ENCODE data around the gene NPDC1. TPM values are rescaled to one million over a fixed set of nuclear protein-coding genes. Genes with fewer than 3 reads are reported as not detected.

NPDC1 gene, protein sequence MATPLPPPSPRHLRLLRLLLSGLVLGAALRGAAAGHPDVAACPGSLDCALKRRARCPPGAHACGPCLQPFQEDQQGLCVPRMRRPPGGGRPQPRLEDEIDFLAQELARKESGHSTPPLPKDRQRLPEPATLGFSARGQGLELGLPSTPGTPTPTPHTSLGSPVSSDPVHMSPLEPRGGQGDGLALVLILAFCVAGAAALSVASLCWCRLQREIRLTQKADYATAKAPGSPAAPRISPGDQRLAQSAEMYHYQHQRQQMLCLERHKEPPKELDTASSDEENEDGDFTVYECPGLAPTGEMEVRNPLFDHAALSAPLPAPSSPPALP
- total RNA-seq = 10 to 100 TPM; 20.1 to 29.9 TPM

DNA sequence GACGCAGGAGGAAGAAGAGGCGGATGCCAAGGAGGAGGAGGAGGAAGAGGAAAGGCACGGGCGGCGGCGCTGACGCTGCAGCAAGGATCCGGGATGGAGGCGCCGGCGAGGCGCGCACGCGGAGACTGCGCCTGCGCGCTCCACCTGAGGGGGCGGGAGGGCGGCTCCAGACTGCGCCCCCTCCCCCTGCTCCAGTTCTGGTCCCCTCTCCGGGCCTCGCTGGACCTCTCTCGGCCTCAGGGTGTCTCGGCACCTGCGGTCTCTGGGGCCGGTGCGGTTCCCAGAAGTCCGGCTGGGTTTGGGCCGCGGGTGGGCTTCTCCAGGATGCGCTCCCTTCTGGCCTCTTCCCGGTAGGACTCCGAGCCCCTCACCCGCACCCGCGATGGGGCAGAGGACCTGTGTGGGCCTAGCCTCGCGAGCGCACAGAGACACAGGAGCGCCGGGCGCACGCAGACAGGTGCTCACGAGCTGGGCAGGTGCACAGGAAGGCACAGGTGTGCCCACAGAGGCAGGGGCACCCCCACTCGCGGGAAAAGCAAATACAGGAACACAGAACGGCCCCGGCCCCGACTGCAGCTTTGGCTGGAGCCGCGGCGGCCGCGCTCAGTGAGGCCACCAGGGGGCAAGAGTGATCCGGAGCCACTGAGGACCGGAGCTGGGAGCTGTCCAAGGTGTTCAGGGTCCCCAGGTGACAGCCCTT is at the start of gene NPDC1:
NPDC1 (minus strand) TSS at position 90 of the 700 bp plus-strand sequence. CDS start 188 bp downstream, outside the sequence.
- Mint-ChIP-seq H3K9me3 (ENCODE audit: insufficient read depth) (no peaks in the 10 kb centered on the region), H3K27me3 (ENCODE audit: low read depth) (peaks cover 28% of the 10 kb centered on the region), H3K36me3 (ENCODE audit: low read depth) (no peaks in the 10 kb centered on the region), H3K4me3 (peak within 1 kb of the TSS; percentile 71), H3K27ac (no peak within 1 kb of the TSS), H3K4me1 (ENCODE audit: low read depth) (peaks cover 15% of the 10 kb centered on the region)
- ChIA-PET POLR2A (interaction anchor here (0.7 to 1.5 kb wide), 2 partner anchors 25 to 40 kb away, joined by 3 read pairs; partner anchors contain the start of gene MAN1B1), CTCF (interaction anchor here (0.7 to 4.8 kb wide), 38 partner anchors 9 to 303 kb away, joined by 3 to 78 read pairs (median 4); partner anchors contain the start of genes AJM1, CLIC3, FBXW5 and FUT7)
- peak; percentile 82 for ATAC-seq
- peak; percentile 89 for DNase-seq

DNA sequence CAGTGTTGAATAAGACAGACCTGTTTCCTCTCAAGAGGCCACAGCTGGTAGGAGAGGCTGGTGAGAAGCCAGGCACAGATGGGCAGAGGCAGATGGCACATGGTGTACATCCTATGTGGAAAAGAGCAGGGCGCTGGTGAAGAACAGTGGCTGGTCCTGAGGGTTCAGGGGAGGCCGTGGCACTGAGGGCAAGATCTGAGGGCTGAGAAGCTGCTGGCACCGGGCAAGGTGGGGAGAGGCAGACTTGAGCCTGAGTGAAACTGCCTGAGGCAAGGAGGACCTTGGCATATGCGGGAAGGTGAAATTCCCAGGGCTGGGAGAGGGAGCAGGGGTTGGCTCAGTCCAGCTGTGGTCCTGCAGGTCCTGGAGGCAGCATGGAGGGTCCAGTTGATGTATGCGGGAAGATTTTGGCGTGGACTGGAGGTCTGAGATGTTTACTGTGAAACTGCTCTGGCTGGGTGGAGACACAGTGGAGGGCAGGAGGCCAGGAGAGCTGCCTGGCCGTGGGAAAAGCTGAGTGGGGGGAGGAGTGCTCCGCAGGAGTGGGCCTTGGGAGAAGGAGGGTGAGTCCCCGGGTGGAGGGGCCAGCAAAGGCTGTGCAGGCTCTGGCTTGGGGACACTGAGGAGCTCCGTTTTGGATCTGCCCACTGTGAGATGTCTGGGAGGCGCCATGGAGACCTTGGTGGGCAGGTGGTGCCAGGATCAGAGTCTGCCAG is 43.4 kb upstream of the NPDC1 start:
- H3K27me3 Mint-ChIP-seq (ENCODE audit: low read depth) = no peaks in the 10 kb centered on the region
- ChIA-PET POLR2A (interaction anchor here (1.7 kb wide), 1 partner anchor 151 kb away, joined by 4 read pairs; the partner anchor contains the start of gene TUBB4B), CTCF (interaction anchor here (0.6 to 5.0 kb wide), 6 partner anchors 13 to 272 kb away, joined by 3 to 67 read pairs (median 3); partner anchors contain the start of genes SAPCD2 and UAP1L1)
- H3K4me3 Mint-ChIP-seq = no peak overlapping the region
- DNase-seq = no peak
- peaks cover 31% of the 10 kb centered on the region for H3K36me3 Mint-ChIP-seq (ENCODE audit: low read depth)
- peak overlapping the region; percentile 71 for H3K27ac Mint-ChIP-seq
- ATAC-seq = no peak
- peaks cover 38% of the 10 kb centered on the region for H3K4me1 Mint-ChIP-seq (ENCODE audit: low read depth)
- H3K9me3 Mint-ChIP-seq (ENCODE audit: insufficient read depth) = no peaks in the 10 kb centered on the region

DNA sequence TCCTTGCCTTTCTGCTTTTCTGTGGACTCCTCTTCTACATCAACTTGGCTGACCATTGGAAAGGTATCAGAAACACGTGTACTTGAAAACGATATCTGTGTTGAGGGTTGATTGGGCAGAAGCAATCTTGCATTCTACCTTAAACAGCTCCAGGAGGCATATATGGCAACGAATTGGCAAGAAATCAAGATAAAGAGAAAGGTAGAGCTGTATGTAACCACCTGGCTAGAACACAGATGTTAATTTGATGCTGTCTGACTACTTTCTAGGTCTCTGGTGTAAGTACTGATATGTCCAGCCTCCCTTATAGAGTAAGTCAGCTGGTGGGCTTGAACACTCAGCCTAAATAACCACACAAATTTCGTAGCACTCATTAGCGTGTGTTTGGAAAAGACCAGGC is 42.1 kb upstream of the NPDC1 start:
- Mint-ChIP-seq H3K9me3 (ENCODE audit: insufficient read depth) (no peaks in the 10 kb centered on the region), H3K27me3 (ENCODE audit: low read depth) (no peaks in the 10 kb centered on the region), H3K27ac (peak overlapping the region; percentile 94), H3K4me3 (peak overlapping the region; percentile 90), H3K4me1 (ENCODE audit: low read depth) (peaks cover 41% of the 10 kb centered on the region), H3K36me3 (ENCODE audit: low read depth) (peaks cover 37% of the 10 kb centered on the region)
- ATAC-seq = no peak
- DNase-seq = no peak
- ChIA-PET CTCF (interaction anchor here (0.9 to 5.0 kb wide), 4 partner anchors 8 to 59 kb away, joined by 3 to 67 read pairs (median 23); partner anchors contain the start of gene SAPCD2), POLR2A (interaction anchor here (1.2 to 3.3 kb wide), 5 partner anchors 8 to 135 kb away, joined by 3 to 49 read pairs (median 7); partner anchors contain the start of genes RNF208 and SAPCD2)

DNA sequence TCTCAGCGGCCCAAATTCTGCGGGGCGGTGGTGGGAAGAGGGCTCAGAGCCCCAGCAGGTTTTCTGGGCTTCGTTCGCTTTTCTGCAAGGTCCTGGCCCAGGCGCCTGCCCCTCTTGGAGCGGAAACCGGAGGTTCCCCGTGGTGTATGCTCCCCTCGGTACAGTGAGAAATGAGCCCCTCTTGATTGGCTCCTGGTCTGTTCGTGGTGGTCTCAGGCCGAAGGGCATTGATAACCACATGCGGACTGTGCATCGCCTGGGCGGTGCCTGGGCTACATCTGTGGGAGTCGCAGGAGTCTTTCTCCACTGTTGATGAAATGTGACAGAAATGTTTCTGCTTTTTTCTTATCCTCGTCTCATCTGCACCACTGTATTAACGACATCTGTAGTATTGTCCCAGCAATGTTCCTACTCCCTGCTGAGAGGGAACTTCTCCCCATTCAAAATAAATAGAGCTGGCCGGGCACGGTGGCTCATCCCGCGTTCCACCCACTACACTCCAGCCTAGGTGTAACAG is 41.5 kb upstream of the NPDC1 start:
- H3K9me3 Mint-ChIP-seq (ENCODE audit: insufficient read depth) = no peaks in the 10 kb centered on the region
- peaks cover 39% of the 10 kb centered on the region for H3K4me1 Mint-ChIP-seq (ENCODE audit: low read depth)
- ChIA-PET CTCF (interaction anchor here (0.6 to 5.0 kb wide), 9 partner anchors 8 to 153 kb away, joined by 3 to 67 read pairs (median 4); partner anchors contain the start of genes SAPCD2 and UAP1L1), POLR2A (interaction anchor here (0.9 to 3.3 kb wide), 14 partner anchors 9 to 281 kb away, joined by 3 to 49 read pairs (median 7); partner anchors contain the start of genes CYSRT1, RNF208, RNF224 and SAPCD2)
- ATAC-seq (no peak), DNase-seq (peak; percentile 56)
- peak overlapping the region; percentile 94 for H3K27ac Mint-ChIP-seq
- H3K4me3 Mint-ChIP-seq = peak overlapping the region; percentile 90
- H3K36me3 Mint-ChIP-seq (ENCODE audit: low read depth) = peaks cover 35% of the 10 kb centered on the region
- H3K27me3 Mint-ChIP-seq (ENCODE audit: low read depth) = no peaks in the 10 kb centered on the region

DNA sequence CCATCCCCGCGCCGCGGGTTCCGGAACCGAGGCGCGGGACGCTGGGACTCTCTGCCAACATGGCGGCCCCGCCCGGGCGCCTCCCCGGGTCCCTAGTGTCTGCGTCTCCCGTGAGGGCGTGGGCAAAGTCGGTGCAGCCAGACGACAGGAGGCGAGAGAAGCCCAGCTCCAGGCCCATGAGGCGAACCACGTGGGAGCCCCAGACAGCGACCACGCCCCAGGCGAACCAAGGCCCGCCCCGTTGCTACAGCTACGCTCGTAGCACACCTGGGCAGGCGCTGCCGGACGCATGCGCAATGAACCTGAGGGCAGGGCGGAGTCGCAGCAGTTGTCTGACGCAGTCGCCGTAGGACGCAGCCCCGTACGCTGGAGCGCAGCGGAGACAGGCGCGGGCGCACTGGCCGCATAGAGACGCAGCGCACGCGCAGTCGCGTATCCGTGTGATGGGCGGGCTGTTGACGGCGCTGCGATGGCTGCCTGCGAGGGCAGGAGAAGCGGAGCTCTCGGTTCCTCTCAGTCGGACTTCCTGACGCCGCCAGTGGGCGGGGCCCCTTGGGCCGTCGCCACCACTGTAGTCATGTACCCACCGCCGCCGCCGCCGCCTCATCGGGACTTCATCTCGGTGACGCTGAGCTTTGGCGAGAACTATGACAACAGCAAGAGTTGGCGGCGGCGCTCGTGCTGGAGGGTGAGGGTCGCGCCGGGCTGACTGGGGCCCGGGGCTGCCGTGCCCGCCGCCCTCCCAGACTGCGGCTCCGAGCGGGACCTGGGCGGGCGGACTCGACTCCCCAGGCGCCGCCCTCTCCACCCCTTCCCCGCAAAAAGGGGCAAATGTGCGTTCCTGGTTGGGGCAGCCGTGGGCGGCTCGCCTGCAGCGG is 40.8 kb upstream of the NPDC1 start, which contains the start of gene MAN1B1:
MAN1B1 (plus strand) TSS at position 455 of the 878 bp plus-strand sequence; CDS start at position 470, 15 bp downstream.
- Mint-ChIP-seq H3K4me1 (ENCODE audit: low read depth) (peaks cover 39% of the 10 kb centered on the region), H3K36me3 (ENCODE audit: low read depth) (peaks cover 39% of the 10 kb centered on the region), H3K9me3 (ENCODE audit: insufficient read depth) (no peaks in the 10 kb centered on the region), H3K4me3 (peak within 1 kb of the TSS; percentile 90), H3K27ac (peak within 1 kb of the TSS; percentile 94), H3K27me3 (ENCODE audit: low read depth) (no peaks in the 10 kb centered on the region)
- CTCF ChIA-PET = interaction anchor here (0.6 to 5.0 kb wide), 14 partner anchors 9 to 153 kb away, joined by 3 to 67 read pairs (median 4); partner anchors contain the start of genes NPDC1, SAPCD2 and UAP1L1
- DNase-seq (peak; percentile 100), ATAC-seq (peak; percentile 89)
- POLR2A ChIA-PET = interaction anchor here (0.8 to 3.3 kb wide), 18 partner anchors 9 to 280 kb away, joined by 3 to 49 read pairs (median 6); partner anchors contain the start of genes CYSRT1, NELFB, RNF208 and RNF224

DNA sequence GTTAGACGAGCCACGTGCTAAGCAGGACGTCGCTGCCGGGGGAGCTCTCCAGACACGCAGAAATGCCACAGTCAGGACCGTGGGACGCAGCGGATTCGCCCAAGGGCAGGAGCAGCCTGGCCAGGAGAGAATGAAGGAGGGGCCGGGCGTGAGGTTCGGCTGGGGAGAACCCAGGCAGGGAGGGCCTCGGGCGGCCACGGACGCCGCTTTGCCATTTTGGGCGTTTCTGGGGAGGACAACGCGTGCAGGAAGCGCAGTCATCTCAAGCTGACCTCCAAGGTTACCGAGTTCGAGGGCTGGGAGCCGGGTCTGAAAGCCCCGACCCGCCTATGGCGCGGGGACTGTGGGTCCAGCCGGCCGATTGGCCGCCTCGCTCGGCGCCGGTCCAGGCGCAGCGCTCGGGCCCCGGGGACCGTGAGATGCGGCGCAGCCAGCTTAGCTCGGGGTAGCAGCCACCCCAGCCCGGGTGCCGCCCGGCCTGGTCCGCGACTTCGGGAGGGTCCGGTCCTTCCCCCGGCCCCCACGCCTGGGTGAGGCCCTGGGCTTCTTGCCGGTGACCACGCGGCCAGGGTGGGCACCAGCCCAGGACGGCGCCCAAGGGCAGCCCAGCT is 40.0 kb upstream of the NPDC1 start:
- peak; percentile 9 for ATAC-seq
- H3K9me3 Mint-ChIP-seq (ENCODE audit: insufficient read depth) = no peaks in the 10 kb centered on the region
- CTCF ChIA-PET = interaction anchor here (0.9 to 5.0 kb wide), 12 partner anchors 8 to 151 kb away, joined by 3 to 67 read pairs (median 4); partner anchors contain the start of genes NPDC1, SAPCD2 and UAP1L1

DNA sequence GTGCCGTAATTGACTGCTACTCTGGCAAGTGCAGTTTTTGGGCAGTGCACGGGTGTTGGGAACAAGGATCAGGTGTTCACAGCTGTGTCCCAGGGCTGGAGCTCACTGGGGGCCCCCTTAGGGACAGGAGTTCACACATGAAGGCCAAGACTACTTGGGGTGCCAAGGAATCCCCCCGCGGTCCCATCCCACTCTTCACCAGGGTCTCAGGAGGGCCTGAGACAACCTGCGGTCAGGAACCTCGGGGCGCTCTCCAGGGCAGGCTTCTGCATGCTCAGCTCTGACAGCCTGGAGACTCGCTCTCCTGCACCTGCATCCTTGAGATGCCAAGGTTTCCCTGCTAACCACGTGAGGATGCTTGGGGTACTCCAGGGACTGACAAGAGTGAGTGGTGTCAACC is 38.5 kb upstream of the NPDC1 start:
- CTCF ChIA-PET = interaction anchor here (0.6 to 5.0 kb wide), 4 partner anchors 11 to 104 kb away, joined by 3 to 67 read pairs (median 5); partner anchors contain the start of gene SAPCD2
- POLR2A ChIA-PET = no interaction called here

More for the DNA sequence above, 40.0 kb upstream of the NPDC1 start:
- H3K4me1 Mint-ChIP-seq (ENCODE audit: low read depth) = peaks cover 39% of the 10 kb centered on the region
- peaks cover 40% of the 10 kb centered on the region for H3K36me3 Mint-ChIP-seq (ENCODE audit: low read depth)
- DNase-seq = peak; percentile 50
- peak overlapping the region; percentile 91 for H3K27ac Mint-ChIP-seq
- POLR2A ChIA-PET = interaction anchor here (0.8 to 3.3 kb wide), 14 partner anchors 9 to 280 kb away, joined by 3 to 49 read pairs (median 8); partner anchors contain the start of genes CYSRT1, NELFB, SAPCD2 and TUBB4B
- peak overlapping the region; percentile 82 for H3K4me3 Mint-ChIP-seq
- H3K27me3 Mint-ChIP-seq (ENCODE audit: low read depth) = no peaks in the 10 kb centered on the region

DNA sequence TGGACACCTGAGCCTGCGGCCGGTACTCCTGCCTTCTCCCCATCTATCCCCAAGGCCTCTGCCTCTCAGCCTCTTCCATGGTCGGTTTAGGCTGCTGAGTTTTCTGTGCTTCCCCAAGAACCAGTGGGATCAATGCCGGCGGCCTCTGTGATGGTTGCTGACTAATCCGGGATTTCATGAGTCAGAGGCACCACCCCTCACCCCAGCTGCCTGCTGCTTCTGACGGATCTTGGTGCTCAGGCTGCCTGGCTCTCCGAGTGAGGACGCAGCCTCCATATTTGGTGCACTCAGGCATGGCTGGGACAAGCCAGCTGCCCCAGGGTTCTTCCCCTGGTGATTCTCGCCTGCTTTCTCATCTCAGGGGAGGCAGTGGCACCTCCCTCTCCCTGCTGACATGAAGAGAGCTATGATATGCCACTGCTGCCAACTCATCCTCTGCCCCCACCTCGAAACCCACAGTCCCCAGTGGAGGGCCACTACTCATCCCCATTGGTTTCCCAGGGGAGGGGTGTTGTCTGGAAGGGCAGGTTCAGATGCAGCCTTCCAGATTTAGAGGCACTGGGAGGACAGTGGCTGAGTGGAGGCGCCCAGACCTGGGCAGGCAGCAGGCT is 37.5 kb upstream of the NPDC1 start:
- H3K36me3 Mint-ChIP-seq (ENCODE audit: low read depth) = peaks cover 35% of the 10 kb centered on the region
- ChIA-PET POLR2A (interaction anchor here (1.6 kb wide), 1 partner anchor 12 kb away, joined by 3 read pairs; no protein-coding TSS in a partner anchor), CTCF (interaction anchor here (0.6 to 1.3 kb wide), 3 partner anchors 12 to 15 kb away, joined by 3 to 5 read pairs (median 5); no protein-coding TSS in a partner anchor)
- ATAC-seq (no peak), DNase-seq (no peak)
- no peaks in the 10 kb centered on the region for H3K9me3 Mint-ChIP-seq (ENCODE audit: insufficient read depth)
- H3K4me3 Mint-ChIP-seq = no peak overlapping the region
- peaks cover 33% of the 10 kb centered on the region for H3K4me1 Mint-ChIP-seq (ENCODE audit: low read depth)
- no peaks in the 10 kb centered on the region for H3K27me3 Mint-ChIP-seq (ENCODE audit: low read depth)
- H3K27ac Mint-ChIP-seq = peak overlapping the region; percentile 11

More for the DNA sequence above, 38.5 kb upstream of the NPDC1 start:
- Mint-ChIP-seq H3K27me3 (ENCODE audit: low read depth) (no peaks in the 10 kb centered on the region), H3K4me3 (no peak overlapping the region), H3K4me1 (ENCODE audit: low read depth) (peaks cover 43% of the 10 kb centered on the region), H3K27ac (no peak overlapping the region), H3K9me3 (ENCODE audit: insufficient read depth) (no peaks in the 10 kb centered on the region), H3K36me3 (ENCODE audit: low read depth) (peaks cover 40% of the 10 kb centered on the region)
- ATAC-seq (no peak), DNase-seq (no peak)

DNA sequence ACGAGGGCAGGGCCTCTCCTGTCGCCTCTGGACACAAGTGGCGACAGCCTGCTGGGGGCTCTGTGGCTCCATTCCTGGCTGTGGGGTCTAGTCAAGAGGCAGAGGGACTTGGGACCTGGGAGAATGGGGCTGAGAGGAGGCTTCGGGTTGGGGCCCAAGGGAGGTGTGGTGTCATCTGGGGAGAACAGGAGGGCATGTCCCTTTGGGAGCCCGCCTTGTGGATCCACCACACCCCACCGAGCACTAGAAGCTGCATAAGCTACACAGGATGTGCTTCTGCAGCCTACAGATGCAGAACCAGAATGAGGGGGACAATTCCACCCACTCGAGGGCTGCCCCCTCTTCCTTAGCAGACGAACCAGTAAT is 36.9 kb upstream of the NPDC1 start:
- no peaks in the 10 kb centered on the region for H3K9me3 Mint-ChIP-seq (ENCODE audit: insufficient read depth)
- ATAC-seq (no peak), DNase-seq (no peak)
- H3K27me3 Mint-ChIP-seq (ENCODE audit: low read depth) = no peaks in the 10 kb centered on the region
- H3K36me3 Mint-ChIP-seq (ENCODE audit: low read depth) = peaks cover 39% of the 10 kb centered on the region
- H3K4me1 Mint-ChIP-seq (ENCODE audit: low read depth) = peaks cover 27% of the 10 kb centered on the region
- no peak overlapping the region for H3K4me3 Mint-ChIP-seq
- POLR2A ChIA-PET = interaction anchor here (1.6 kb wide), 1 partner anchor 13 kb away, joined by 3 read pairs; no protein-coding TSS in a partner anchor
- CTCF ChIA-PET = interaction anchor here (0.6 kb wide), 1 partner anchor 13 kb away, joined by 3 read pairs; no protein-coding TSS in a partner anchor
- no peak overlapping the region for H3K27ac Mint-ChIP-seq

Data from activated CD8-positive, alpha-beta T cell treated with anti-CD3 and anti-CD28 coated beads, Interleukin-2, amount 10 ng/mL, durations not matched to agents 7 days and 5 days (primary cell).